DND-41 (cell line): Measurements from ENCODE around the gene TPRN.

Experiments
- CTCF ChIP-seq: IDR thresholded peaks from 2 replicates; pipeline ENCODE4 v1.5.1; 2012; ENCODE audit warnings: borderline replicate concordance, low read length, moderate library complexity, mild to moderate bottlenecking; ENCODE audit not compliant: poor library complexity, severe bottlenecking; ENCODE audit errors: extremely low read depth
- EZH2 ChIP-seq: IDR thresholded peaks from 3 replicates; pipeline ENCODE4 v1.6.1; 2012; ENCODE audit warnings: borderline replicate concordance, low read depth, mild to moderate bottlenecking, moderate library complexity, low read length, inconsistent platforms; ENCODE audit not compliant: severe bottlenecking

GRCh38 chr9:137231372-137232039 is 31.0 kb upstream of the TPRN start:
- no peak for TF ChIP-seq CTCF
- TF ChIP-seq EZH2, result no peak
